ENCODE measurements around the gene CCDC73.
A peak's percentile ranks its signal among the peaks of the same experiment; 100 is the strongest.
"Not testable (repeated sequence)": the region's sequence is repeated elsewhere in the genome, so short reads cannot be mapped to it uniquely, and the experiment has no call there.

Gene CCDC73

DNA sequence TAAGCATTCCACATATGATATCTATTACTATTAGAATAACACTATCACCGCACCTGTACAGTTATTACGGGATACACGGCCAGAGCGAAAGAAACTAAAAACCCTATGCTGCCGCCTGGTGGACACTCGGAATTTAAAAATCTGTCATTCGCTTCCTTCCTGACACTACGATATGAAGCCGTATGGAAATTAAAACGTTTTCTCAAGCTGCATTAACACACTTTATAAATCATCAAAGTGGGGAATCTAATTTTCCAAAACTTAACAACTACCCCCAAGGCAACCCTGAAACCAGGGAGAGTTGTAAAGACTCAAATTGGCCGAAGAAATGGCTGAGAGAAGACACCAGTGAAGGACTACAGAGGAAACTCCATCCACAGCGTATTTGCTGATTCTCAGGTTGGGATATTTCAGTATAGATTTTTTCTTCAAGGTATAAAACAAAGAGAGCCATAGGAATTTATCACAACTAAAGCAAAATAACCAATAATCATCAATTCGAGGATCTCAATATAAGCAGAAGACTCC lies 1.4 kb downstream of the CCDC73 start:
- peak; percentile 9 to 61 for DNase-seq

DNA sequence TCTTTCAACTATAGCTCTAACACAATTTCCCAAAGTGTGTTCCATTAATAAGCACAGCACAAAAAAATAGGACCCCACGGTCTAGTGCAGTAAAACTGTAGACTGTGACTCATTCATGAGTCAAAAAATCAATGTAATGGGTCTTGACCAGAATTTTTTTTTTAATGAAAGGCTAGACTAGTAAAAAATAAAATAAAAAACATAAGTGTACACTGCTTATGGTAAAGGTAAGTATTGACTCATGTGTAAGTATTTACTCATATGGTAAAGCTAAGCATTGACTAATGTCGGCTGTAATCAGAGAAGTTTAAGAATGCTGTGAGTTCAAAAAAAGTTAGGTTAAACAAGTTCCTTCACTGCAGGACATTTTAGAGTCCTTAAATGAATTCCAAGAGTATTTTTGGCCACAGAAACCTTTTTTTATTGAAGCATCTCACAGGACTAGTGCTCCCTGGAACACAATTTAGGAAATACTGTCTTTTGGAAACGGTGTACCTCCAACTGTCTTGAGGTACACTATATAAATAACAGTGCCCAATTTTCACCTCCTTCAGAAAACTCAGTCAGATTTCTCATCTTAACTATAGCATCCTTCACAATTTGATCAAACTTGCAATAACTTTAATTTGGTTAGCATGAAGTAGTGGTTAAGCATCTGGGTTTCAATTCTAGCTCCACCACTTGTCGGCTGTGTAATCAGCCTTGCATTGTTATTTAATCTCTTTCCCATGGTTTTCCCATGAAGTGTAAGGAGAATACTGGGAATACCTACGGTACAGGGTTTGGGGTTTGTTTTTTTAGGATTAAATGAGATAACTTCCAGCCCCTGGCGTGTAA lies 2.1 kb downstream of the CCDC73 start:
- DNase-seq, result no peak

DNA sequence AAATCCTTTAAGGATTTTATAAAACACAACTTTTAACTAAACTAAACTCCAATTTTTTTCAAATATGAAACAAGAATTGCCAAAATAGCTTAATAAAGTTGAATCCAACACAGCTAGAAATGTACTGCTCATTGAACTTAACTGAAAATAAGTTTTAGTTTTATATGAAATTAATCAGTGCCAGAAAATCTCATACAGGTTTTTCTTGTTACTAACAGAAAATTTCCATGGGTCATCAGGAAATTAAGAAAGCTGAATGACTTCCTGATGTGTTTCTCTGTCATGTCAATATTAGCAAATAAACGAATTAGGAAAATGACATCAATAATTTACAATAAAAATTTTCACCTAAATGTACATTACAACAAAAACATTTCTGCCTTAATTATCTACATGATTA lies 3.5 kb downstream of the CCDC73 start:
- no peak for DNase-seq

DNA sequence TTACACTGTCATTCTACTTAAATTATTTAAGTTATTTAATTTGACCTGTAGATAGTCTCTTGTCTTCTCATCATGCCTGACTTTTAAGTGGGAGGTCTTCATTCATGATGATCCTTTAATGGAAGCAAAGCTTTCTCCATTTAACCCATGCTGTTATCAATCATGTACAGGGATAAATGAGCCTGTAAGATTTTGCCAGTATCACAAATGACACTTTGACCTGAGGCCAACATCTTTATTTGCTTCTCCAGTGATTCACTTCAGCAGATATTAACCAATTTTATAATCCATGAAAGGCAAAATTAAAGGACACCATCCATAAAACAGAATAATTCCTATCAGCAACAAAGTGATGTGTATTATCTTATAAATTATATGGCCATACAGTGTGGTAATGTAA lies 7.7 kb downstream of the CCDC73 start:
- no peak for DNase-seq

DNA sequence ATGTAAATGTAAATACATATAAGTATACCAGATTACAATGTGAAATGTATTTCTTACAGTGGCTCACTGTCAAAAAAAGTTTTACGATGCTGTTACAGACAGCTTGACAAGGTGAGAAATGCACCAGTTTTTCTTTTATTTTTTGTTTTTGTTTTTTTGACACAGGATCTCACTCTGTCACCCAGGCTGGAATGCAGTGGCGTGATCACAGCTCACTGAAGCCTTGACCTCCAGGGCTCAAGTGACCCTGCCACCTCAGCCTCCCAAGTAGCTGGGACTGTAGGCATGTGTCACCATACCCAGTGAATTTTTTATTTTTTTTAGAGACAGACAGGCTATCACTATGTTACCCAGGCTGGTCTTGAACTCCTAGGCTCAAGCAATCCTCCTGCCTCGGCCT lies 9.2 kb downstream of the CCDC73 start:
- no peak for DNase-seq

DNA sequence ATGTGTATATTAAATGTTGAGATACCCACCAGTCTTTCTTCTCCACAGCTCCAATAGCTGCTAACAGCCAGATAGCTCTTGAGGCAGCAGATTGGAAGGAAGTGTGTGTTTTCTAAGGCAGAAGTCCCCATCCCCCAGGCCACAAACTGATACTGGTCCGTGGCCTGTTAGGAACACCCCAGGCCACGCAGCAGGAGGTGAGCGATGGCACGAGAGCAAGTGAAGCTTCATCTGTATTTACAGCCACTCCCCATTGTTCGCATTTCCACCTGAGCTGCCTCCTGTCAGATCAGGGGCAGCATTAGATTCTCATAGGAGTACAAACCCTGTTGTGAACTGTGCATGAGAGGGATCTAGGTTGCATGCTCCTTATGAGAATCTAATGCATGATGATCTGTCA lies 12.7 kb downstream of the CCDC73 start:
- no peak for DNase-seq

DNA sequence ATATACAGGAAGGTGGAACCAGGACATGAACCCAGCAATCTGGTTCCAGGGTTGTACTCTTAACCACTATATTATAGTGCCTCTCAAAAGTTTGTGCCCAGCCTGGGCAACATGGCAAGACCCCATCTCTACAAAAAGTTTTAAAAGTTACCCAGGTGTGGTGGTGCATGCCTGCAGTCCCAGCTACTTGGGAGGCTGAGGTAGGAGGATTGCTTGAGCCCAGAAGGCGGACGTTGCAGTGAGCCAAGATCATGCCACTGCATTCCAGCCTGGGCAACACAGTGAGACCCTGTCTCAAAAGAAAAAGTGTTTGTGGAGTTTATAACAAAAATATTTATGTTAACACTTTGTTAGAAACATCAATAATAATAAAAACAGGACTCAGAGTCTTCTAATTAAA lies 13.6 kb downstream of the CCDC73 start:
- not testable (repeated sequence) for DNase-seq

DNA sequence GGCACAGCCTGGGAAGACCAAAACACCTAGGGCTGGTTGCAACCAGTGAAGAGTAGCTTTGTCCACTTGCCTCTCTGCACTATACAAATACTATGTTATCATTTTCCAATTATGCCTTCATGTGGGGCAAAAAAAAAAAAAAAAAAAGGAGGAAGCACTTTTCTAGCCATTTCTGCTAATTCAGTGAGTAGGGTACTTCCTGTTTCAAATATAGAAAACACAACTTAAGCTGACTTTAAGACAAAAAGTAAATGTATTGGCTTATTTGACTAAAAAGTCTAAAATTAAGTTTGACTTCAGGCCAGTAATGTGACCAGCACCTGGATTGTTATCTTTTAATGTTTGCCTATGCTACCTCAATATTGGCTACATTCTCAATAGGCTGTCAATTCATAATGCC lies 15.3 kb downstream of the CCDC73 start:
- no peak for DNase-seq

DNA sequence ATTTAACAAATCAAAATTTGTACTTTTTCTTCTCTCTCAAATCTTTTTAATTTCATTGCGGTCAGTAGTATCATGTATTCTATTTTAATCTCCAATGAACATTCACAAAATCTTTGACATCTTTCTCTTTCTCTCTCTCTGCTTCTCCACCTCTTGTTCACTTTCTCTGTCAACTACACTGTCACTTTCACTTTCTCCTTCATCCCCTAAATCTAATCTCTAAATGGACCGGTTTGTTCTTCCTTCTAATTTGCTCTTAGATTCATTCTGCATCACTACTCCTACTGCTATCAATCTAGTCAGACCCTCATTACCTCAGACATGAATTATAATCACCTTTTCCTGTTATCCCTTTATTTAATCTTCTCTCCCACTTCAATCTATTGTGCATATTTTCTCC lies 18.6 kb downstream of the CCDC73 start:
- no peak for DNase-seq

DNA sequence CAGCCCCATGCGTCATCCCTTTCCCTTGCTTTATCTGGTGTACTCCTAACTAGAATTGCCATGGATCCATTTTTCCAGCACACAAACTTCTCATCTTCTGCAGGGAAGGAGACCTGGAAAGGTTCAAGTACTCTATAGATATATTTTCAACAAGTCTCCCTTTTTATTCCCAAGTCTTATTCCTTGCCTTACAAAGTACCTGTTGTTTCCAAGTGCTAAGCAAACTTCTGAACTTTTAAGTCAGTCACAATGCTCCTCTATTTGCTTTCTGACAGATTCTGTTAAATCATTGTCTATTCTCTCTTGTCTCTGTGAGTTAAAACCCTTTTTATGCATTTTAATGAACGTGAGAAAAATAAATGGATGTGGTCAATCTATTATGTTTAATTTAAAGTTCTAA lies 20.4 kb downstream of the CCDC73 start:
- no peak for DNase-seq

DNA sequence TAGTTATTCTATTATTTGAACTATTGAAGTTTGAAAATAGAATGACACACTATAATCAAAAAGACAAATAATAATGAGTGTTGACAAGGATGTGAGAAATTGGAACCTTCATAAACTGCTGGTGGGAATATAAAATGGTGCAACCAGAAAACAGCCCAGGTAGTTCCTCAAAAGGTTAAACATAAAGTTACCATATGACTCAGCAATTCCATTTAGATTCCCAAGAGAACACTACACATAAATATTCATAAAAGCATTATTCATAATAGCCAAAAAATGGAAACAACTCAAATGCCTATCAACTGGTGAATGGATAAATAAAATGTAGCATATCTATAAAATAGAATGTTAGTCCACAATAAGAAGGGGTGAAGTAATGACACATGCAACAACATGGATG lies 21.7 kb downstream of the CCDC73 start:
- no peak for DNase-seq

DNA sequence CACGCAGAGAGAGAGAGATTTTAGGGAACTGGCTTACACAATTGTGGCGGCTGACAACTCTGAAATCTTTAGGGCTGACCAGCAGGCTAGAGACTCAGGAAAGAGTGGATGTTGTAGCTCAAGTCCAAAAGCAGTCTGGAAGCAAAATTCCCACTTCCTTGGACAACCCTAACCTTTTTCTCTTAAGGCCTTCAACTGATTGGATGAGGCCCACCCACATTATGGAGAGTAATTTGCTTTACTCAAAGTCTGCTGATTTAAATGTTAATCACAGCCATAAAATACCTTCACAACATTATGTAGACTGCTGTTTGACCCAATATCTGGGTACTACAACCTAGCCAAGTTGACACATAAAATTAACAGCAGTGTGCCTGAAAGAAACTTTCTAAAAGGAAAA lies 32.7 kb downstream of the CCDC73 start:
- not testable (repeated sequence) for DNase-seq

DNA sequence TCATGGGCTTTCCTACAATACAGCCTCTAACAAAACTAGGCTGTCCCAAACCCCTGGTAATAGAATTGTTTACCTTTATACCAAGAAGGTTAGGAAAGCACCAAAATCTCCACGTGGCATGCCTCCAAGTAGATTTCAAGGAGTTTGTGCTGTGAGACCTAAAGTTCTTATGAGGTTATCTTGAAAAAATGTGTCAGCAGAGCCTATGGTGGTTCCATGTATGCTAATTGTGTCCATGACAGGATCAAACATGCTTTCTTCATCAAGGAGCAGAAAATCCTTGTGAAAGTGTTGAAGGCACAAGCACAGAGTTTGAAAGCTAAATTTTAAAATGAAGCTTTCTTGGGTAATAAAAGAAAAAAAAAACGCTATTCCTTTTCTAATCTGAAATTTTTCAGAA lies 36.2 kb downstream of the CCDC73 start:
- DNase-seq, result no peak

DNA sequence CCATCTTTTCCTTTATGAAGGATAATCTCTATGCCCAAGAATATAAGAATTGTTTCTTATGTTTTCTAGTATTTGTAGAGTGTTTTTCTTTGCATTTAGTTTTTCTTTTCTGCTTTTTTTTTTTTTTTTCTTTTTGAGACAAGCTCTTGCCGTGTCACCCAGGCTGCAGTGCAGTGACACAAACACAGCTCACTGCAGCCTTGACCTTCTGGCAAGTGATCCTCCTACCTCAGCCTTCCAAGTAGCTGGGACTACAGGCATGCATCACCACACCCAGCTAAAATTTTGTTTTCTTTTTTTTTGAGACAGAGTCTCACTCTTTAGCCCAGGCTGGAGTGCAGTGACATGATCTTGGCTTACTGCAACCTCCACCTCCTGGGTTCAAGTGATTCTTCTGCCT lies 41.3 kb downstream of the CCDC73 start:
- DNase-seq, result not testable (repeated sequence)

DNA sequence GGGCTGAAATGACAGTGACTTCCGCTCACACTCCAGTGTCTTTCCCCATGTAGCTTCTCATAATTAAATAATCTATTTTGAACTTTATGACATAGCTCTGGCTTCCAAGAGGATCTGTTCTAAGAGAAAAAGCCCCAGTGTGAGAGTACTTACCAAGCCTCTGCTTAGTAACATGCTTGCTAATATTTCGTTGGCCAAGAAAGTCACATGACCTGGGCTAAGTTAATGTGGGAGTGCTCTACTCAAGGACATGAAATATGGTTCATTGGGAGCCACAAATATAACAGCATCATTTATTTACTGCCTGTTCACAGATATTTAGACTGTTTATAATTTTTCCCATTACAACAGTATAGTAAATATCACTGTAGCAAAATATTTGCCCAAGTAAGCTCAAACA lies 42.5 kb downstream of the CCDC73 start:
- no peak for DNase-seq

DNA sequence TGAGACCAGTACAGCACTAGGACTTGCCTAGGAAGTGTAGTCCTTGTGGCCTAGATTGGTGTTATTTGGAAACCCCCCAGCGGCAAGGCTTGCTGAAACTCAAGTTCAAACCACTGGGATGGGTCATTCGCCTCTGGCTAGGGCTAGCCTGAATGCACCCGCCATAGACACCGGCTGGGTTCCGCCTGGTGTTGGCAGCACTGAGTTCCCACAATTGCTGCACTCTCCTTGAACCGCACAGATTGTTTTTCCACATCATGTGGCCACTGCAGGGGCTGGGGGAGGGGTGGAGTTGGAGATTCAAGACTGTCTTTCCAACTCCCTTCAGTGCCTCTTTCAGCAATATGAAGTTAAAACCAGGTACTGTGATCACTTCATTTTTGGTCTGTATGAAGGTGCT lies 43.1 kb downstream of the CCDC73 start:
- DNase-seq, result no peak

DNA sequence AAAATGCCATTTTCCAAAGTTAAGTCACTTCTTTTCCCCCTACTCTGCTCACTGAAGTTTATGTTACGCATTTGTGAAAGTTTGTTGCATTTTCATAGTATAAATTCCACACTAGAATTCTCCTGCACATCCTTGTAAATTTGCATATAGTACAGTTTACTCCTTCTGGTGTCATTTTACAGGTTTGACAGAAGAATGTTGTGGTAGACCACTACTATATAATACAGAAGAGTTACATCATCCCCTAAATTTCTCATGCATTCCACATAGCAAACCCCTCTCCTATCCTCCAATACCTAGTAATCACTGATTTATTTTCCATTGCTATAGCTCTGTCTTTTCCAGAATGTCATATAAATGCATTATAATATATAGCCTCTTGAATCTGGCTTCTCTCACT lies 64.5 kb downstream of the CCDC73 start:
- DNase-seq, result no peak

DNA sequence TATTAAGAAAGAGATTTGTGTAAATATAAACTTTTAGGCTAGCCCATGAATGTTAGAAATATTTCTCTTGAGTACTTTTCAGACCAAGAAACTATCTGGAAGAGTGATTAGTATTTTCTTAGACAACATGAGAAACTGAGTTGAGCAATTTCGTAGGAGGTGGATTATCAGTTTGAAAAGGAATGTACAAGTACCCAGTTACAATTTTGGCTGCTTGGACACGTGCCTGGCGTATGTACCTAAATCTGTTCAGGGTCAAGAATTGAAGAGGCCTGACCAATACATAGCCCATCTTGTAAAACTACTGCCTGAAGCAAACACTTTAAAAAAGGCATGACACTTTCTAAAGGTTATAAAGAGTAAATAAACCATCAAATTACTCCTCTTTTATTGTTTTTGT lies 71.1 kb downstream of the CCDC73 start:
- no peak for DNase-seq

DNA sequence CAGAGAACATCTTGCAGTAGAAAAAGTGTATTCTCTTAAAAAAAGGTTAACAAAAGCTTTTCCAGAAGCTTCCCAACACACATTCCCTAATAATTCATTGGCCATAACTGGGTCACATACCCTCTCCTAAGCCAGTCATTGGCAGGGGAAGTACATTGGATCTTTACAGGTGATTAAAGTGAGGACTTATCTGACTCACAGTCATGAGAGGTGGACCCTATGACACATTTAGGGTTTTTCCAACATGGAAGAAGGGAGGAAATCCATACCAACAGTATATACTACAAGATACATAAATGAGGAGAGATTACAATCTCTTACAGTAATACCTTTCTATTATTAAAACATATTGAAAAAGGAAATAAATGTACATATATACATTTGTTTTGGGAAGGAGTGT lies 72.2 kb downstream of the CCDC73 start:
- no peak for DNase-seq

DNA sequence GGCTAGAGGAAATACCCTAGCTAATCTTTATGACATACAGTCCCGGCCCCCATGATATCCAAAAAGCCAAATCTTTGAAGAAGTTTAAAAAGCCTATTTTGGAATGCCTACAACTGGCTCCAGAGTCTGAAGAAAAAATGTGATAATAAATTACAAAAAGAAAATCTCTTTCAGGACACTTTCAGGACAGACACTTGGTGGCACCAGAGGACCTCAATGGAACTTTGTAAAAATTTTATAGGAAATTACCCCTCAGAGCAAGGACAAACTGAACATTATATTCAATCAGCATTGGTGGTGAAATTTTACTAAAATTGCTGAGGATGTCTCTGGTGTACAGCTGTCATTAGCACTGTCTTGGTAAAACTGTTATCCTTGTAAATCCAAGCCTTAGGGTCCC lies 81.0 kb downstream of the CCDC73 start:
- DNase-seq, result no peak

DNA sequence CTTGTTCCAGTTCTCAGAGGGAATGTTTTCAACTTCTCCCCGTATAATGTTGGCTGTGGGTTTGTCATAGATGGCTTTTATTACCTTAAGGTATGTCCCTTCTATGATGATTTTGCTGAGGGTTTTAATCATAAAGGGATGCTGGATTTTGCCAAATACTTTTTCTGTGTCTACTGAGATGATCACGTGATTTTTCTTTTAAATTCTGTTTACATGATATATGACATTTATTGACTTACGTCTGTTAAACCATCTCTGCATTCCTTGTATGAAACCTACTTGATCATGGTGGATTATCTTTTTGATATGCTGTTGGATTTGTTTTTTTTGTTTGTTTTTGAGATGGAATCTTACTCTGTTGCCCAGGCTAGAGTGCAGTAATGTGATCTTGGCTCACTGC lies 85.5 kb downstream of the CCDC73 start:
- DNase-seq, result not testable (repeated sequence)

DNA sequence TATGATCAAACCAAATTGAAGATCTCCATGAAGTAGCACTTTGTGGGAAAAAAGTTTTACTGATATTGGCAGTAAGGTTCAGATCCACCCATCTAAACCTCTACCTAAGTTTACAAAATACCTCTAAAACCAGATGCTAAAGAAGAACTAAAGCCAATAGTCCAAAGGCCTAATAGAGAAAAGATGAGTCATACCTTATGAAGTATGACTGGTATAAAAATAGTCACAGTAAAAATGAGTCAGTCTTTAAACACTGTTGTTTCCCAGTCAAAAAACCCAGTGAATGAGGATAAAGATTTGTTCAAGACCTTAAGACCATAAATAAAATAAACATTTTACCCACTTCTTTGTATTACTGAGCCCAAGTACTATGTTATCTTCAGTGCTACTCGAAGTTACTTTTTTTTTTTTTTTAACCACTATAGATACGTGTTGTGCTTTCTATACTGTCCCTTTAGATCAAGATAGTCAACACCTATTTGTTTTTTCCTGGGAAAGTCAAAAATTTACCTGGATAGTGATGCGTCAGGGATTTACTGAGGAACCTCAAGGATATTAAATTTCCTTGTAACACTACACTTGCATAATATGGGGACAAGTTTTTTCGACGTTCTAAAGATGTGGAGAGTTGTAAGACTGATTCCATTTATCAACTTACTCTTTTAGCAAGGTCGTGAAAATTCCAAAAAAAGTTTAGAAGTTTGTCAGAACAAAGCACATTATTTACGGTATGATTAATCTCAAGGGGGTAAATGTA lies 87.3 kb downstream of the CCDC73 start:
- no peak for DNase-seq

DNA sequence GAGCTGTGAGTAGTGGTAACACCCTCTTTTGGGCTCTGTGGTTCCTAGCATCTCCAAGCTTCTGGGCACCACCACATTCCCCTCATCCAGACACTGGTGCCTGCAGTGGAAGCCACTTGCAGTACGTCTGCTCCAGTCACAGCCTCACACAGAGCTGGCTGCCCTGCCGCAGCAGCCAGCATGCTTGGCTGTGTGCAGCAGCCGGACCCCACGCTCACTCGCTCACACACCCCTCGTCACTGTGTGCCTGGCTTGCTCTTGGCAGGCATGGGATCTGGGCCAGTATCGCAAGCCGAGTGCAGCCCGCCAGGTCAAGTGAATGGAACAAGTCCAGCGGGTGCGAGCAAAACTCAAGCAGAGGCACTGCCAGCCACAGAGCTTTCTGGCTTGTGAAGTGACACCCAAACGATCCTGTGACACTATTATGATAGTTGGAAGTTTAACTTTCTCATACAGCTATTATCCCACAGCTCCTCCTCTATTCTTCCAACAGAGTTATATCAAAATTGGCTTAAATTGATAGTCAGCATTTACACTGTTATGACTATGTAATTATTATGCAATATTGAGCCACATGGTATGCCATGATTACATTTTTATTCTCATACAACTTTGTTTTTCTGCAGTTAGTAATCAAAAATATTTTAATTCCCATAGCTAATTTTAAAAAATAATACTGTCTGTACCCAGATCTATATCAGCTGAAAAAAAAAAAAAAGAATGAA lies 89.0 kb downstream of the CCDC73 start:
- DNase-seq, result no peak

DNA sequence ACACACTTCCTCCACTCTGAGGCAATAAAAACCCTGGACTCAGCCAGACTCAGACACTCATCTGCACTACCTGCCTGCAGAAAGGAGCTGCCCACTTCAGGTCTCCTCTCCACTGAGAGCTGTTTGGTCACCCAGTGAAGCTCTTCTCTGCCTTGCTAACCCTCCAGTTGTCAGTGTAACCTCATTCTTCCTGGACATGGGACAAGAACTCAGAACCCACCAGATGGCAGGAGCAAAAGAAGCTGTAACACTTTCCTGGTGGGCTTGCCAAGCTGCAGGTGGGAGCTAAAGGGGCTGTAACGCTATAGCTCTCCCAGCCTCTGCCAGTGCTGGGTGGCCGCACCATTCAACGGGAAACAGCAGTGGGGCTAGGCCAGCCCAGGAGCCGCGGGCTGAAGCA lies 89.7 kb downstream of the CCDC73 start:
- DNase-seq, result no peak

All from NCI-H1930 (cell line).